Measurements from ENCODE around the gene BCAR3. TPM values are rescaled to one million over a fixed set of nuclear protein-coding genes. Genes with fewer than 3 reads are reported as not detected.

BCAR3 gene
- total RNA-seq: 10 to 100 TPM; 10.4 to 17.5 TPM
- long read RNA-seq, donor 1, partial matches to known transcripts: 6 of 17 reads
- long read RNA-seq, donor 1, other reads (novel, unspliced or antisense): 5 of 17 reads
- long read RNA-seq, donor 2, transcript BCAR3-201 (12 exons, 3,171 nt): major isoform, 5 of 28 reads
- long read RNA-seq, donor 2, partial matches to known transcripts: 14 of 28 reads
- long read RNA-seq, donor 2, other reads (novel, unspliced or antisense): 5 of 28 reads

DNA sequence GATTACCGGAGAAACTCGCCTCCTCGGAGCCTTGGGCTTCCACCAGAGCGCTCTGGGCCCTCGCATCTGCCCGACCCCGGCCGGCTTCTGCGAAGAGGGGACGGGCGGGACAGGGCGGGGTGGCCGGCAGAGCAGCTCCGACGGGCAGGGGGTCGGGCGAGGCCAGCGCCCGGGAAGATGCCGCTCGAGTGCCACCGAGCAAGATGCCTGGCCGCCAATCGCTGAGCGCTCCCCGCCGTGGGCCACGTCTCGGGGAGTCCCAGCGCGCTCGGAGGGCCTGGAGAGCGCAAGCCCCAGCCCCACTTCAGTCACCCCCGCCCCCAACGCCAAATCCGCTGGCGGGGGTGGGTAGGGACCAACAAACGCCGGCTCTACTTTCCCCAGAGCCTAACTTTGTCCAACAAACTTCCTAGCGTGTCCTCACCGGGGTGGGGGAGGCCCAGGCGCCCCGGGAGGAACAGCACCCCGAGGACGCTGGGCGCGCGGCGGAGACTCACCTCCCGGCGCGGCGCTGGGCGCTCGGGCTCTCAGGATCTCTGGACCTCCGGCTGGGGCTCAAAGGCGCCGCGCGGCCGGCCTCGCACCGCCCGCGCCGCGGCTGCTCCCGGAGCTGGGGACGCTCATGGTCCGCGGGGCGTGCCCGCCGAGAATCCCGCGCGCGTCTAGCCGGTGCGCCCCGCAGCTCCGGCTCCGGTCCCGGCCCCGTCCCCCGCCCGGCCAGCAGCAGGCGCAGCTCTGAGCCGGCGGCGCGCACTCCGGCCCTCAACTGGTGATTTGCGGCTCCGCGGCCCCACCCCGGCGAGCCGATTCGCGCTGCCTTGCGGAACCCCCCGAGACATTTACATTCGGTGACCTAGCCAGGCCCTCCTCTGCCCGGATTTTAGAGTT, at the start of gene BCAR3:
TSS of gene BCAR3 (minus strand) at position 737 of the 888 bp plus-strand sequence. CDS start 6,907 bp downstream, outside the sequence.
- intact Hi-C loops (cut with DNase I): loop anchor here in 1 of 2 donors (2.0 kb wide), 1 partner anchor 21 kb away; no protein-coding TSS in a partner anchor
- DNase-seq (ENCODE audit: low spot score): peak; percentile 90

DNA sequence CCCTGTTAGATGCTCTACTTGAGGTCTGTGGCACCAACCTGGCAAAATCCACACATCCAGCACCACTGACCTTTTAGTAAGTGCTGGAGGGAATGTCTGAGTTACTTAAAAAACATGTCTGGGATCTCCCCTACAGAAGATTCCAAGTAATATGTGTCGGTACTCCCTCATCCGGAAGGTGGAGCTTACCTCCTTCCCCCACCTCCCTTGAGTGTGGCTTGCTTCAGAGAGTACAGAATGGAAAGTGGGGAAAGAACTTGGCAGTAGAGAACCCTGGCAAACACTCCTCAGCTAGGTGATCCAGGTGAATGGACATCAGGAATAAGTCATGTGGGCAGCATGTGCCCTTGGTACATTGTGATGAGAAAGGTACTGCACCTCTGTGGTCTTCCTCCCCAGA, 49.0 kb upstream of the BCAR3 start:
- DNase-seq (ENCODE audit: low spot score): no peak
- intact Hi-C loops (cut with DNase I): no loop called here

DNA sequence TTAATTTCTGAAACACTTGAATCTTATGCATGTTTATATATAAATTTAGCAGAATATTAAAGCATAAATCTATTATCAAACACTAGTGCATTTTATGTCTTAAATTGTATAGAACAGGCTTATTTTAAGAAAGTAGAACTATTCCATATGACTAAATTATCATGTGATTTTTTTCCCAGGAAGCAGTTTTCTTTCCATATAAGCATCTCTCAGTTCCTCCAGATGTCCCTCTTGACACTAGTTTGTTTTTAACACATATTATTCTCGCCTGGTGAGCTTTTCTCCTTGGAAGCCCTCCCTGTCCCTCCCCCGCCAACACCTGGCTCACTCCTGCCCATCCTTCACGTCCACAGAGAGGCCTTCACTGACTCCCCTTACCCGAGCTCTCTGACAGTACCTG, 48.3 kb upstream of the BCAR3 start:
- DNase-seq (ENCODE audit: low spot score): no peak
- intact Hi-C loops (cut with DNase I): no loop called here

DNA sequence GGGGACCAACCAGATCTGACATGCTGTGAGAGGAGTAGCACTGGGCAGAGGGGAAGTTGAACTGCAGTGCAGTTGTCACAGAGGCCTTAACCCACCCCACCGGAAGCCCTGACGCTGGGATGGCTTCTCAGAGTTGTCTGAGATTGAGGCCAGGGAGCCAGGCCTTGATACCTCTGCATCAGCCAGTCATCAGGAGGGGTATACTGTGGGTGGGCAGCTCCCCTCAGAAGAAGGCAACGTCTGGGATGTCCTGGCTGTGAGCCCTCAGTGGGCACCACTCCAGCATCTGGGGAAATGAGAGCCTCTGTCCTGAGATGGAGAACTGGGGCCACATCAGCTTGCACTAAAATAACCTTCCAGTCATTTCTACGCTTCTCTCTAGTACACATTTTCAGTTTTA, 47.9 kb upstream of the BCAR3 start:
- DNase-seq (ENCODE audit: low spot score): no peak
- intact Hi-C loops (cut with DNase I): no loop called here

DNA sequence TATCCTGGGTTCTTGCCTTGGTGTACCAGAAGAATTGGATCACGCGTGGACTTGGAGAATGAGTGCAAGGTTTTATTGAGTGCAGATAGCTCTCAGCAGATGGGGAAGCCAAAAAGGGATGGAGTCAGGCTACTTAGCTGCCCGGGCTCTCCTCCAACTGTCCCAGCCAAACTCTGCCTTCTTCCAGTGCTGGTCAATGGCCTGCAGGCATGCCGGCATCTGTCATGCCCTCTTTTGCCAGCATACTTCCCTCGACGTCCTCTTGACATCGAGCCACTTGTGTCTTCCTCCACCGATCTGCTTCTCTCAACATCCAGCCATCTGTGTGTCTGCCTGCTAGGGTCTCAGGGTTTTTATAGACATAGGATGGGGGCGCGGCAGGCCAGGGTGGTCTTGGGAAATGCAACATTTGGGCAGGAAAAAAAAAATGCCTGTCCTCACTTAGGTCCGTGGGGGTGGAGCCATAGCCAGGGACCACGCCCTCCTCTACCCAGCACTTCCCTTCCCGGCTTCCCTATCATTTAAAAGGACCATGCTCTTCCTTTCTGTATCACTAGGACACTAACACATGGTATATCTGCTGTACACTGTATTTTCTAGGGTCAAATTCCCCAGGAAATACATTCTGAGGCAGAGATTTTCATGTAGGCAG, 47.0 kb upstream of the BCAR3 start:
- intact Hi-C loops (cut with DNase I): no loop called here
- DNase-seq (ENCODE audit: low spot score): no peak

DNA sequence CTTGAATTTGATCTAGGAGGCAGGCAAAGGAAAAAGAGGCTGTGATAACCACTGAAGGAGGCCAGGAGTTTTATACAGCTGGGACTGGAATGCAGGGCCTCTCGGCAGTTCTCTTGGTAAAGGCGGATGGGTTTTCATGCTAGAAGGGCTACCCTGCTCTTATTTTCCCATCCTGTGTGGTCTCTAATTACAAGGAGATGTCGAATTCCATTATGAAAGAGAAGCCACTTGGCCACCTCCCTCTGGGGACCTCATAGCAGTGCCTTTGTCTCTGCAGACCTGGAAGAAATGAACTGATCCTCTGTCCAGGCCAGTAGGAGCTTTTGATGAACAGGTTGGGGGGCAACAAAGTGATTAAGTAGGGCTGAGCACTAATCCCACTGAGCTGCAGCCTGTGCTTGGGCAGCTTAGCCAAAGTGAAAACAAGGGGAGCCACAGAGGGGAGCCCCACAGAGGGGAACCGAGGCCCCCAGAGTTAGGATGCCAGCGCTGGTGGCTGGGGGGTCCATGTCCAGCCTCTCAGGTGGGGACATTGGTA, 42.2 kb upstream of the BCAR3 start:
- intact Hi-C loops (cut with DNase I): no loop called here

DNA sequence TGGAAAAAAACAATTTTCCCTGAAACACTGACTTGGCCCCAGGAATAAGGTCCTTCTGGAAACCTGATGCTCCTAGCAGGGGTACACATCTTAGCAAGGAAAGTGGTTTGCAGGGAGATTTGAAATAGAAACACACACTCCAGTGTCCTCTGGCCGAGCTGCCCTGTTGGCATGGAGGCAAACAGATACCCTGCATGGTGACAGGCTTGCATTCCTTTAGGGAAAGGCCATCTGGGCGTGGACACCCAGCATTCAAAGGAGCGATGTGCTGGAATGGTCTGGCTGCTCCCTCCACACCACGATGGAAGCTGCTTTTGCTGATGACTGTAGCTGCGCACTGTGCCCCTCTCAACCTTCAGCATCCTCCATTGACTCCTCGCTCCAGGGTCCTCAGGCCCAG, 41.5 kb upstream of the BCAR3 start:
- intact Hi-C loops (cut with DNase I): no loop called here
- no peak for DNase-seq (ENCODE audit: low spot score)

More for the DNA sequence above, 42.2 kb upstream of the BCAR3 start:
- no peak for DNase-seq (ENCODE audit: low spot score)

DNA sequence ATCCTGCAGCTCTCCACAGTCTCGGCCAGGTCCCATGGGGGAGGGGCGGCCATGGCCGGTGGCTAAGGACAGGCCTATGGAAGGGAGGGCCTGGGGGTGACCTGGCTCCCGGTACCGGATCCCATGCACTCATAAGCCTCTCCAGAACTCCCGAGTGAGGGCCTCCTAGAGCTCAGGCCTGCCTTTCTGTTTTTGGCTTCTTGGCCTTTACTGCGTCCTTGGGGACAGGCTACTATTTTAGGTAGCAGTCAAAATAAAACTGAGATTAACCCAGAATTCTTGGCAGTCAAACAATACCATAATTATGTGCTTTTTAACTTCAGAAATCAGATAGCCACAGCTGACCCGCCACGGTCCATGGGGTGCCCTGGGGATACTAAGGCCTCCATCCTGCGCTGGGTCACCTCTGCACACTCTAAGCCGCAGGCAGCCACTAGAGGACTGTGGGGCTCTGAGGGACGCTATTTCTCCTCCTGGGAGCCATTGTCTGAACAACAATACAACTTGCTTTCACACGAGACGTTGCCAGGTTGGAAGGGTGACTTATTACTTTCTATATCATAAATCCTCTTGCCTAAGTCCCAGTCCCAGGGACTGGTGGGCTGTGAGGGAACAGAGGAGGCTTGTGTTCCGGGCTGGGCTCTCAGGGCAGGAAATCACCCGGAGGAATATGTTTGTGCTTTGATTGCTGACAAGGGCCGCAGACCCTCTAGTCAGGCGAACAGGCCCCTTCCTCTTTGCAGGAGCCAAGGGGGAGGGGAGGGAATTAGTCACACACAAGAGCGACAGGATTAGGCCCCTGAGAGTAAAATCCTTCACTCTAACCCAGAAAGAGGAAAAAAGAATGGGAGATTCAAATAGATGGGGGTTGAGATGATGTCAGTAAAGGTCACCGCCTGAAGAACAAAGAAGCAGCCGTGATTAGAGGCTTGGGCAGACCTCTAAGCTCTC, 40.7 kb upstream of the BCAR3 start:
- no peak for DNase-seq (ENCODE audit: low spot score)
- intact Hi-C loops (cut with DNase I): no loop called here

DNA sequence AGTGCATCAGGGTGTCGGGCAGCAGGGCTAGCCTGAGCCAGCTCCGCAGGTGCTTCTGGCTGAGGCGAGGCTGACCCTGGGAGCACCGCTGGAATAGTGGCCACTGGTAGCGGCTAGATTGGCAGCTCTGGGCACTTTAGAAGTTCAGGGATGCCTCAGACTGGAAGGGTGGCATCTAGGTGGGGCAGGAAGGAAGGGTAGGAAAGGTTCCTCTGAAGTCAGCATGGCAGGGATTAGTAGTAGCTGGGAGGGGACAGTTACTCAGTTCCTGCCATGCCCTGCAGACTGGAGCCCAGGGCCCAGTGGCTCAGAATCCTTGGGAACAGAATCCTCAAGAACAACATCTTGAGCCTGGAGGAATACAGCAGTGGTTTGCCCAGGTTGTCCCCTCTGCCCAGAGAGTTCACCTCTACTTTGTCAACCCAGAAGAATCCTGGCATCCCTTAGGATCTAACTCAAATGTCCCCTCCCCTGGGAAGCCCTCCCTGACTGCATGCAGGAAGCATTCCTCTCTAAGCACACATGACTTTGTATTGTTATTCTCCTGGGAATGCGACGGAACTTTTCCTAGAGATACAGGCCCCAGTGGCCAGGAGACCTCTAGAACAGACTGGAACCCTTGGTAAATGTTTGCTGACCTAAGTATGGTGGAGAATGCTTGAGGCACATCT, 39.5 kb upstream of the BCAR3 start:
- no peak for DNase-seq (ENCODE audit: low spot score)
- intact Hi-C loops (cut with DNase I): no loop called here

DNA sequence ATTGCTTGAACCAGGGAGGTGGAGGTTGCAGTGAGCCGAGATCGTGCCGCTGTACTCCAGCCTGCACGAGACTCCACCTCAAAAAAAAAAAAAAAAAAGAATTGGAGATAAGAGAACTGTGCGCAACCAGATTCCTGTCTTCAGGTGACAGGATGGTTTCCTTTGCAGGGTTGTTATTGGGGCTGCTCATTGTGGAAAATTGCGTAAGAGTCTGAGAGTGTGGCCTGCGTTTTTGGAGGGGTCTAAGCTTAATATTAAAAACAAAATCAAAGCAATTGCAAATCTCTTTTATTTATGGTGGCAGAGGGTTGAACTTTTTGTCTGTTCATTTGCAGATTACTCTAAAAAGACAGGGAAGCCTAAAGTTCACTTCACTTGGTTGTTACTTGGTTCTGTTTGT, 36.0 kb upstream of the BCAR3 start:
- DNase-seq (ENCODE audit: low spot score): no peak
- intact Hi-C loops (cut with DNase I): no loop called here

DNA sequence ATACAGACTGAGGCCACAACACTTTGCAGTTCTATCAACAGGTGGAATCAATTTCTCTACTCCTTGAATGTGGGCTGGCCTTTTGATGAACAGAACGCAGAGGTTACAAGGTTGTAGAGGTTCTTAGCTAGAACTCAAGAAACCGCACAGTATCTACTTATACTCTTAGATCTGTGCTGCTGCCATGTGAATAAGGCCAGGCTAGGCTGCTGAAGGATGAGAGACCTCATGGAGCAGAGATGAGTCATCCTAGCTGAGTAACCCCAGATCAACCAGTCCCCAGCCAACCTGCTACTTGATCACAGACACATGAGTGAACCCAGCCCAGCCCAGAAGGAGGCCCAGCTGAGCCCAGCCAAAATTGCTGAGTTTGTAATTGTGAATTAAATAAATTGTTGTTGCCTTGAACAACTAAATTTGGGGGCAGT, 35.3 kb upstream of the BCAR3 start:
- intact Hi-C loops (cut with DNase I): no loop called here

DNA sequence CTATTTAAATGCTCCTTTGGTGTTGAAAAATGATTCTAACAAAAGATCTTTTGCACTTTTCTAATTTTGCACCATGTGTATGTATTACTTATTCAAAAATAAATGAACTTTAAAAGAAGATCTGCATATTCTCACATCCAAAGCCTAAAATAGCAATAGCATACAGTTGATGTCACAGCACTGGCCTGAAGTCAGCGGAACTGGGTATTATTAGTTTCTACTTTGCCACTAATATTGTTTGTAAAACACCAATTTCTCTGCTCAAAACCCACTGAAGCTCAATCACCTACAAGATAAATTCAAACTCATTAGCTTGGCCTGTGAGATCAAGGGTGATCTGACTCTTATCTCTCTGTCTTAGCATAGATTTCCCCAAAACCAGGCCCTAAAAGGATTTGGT, 34.5 kb upstream of the BCAR3 start:
- intact Hi-C loops (cut with DNase I): no loop called here
- no peak for DNase-seq (ENCODE audit: low spot score)

More for the DNA sequence above, 35.3 kb upstream of the BCAR3 start:
- DNase-seq (ENCODE audit: low spot score): no peak

DNA sequence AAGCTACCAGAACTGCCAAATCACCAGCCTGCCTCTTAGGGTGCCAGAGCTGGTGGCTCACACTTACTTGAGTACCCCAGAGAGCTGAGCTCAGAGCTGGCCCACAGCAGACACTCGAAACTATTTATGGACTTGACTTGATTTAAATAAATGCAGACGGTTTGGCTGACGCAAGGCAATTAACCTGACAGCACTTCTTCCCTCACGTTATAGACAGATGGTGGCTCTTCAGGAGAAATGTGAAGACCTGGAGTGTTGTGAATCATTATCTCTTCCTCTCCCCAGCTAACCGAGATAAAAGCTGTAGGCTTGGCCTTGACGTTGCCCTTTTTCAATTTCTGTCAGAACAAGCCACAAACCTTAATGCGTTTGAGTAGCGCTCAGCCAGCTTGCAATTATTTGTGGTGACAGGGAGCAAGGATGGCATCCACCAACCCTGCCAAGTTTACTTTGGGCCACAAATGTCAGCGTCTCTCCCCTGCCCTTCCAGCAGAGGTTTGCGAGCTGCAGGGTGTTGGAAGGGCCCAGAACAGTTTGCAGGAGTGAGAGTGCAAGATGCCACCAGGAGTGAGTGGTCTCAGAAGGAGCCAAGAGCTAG, 34.0 kb upstream of the BCAR3 start:
- intact Hi-C loops (cut with DNase I): no loop called here
- no peak for DNase-seq (ENCODE audit: low spot score)

DNA sequence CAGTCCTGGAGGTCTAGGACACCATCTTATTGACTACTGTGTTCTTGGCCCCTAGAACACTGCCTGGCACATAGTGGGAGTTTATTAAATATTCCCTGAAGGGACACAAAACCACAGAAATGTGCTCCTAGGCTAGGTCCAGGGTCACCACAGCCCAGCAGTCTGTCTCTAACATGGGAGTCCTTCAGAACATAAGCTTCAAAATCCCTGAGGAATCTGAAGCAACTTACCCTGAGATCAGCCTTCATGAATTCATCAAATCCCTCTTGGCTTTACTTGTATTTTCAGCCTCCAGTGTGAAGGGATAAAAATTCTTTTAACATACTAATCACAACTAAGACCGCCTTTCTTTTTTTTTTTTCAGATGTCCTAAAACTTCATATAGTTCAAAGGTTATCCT, 32.7 kb upstream of the BCAR3 start:
- DNase-seq (ENCODE audit: low spot score): no peak
- intact Hi-C loops (cut with DNase I): no loop called here

DNA sequence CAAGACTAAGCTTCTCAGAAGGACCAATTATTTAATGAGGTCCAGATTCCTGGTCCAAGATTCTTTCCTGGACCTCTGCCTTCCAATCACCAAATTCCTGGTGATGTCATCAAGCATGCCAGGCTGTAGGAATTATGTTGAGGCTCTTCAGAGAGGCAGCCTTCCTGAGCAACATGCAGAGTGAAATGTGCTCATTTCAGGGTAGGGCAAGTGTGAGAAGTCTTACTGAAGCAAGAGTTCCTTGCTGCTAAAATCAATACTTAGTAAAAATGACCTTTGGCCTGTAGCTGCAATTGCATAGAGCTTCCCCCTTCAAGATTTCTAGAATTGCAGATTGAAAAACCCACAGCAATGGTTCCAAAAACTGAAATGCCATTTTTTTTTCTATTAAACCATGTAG, 31.7 kb upstream of the BCAR3 start:
- DNase-seq (ENCODE audit: low spot score): no peak
- intact Hi-C loops (cut with DNase I): no loop called here

DNA sequence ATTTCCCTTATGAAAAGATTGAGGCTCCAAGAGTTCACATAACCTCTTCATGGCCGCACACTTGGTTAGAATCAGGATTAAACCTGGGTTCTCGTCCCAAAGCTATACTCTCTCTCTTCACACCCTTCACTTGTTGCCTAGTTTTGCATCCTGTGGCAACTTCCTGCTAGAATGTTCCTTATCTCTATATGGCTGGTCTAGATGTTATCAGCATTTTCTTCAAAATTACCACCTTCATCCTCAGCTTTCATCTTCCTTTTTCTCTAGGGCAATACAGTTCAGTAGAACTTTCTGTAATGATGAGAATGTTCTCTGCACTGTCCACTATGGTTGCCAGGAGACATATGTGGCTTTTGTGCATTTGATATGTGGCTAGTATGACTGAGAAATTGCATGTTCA, 31.1 kb upstream of the BCAR3 start:
- no peak for DNase-seq (ENCODE audit: low spot score)
- intact Hi-C loops (cut with DNase I): no loop called here

DNA sequence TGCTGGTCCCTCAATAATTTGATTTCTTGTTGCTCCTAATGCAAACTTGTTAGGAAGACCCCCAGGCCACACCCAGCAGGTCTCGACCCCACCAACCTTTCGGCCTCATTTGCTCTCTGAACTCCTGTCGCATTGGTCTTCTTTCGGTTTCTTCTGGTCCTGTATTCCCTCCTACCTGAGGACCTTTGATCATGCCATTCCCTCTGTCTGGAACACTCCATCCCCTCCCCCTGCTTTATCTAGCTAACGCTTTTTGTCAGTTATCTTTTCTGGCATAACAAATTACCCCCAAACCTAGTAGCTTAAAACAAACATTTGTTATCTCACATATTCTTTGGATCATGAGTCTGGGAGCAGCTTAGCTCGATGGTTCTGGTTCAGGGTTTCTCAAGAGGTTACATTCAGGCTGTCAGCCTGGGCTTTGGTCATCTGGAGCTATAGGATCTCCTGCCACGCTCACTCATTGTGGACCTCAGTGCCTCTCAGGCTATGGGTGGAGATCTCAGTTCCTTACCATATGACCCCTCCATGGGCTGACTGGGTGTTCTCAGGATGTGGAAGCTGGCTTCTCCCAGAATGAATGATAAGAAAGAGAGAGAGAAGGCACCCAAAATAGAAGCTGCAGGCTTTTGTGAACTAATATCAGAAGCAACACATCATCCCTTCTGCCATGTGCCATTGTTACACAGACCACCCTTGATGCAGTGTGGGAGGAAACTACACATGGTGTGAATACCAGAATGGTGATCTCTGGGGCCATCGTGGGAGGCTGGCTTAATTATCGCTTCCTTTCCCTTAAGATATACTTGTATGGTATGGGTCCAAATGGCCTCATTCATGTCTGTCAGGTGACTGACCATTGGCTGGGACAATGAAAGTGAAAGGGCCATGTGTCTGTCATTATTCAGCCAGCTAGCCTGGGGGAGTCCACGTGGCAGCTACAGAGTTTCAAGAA, 29.1 kb upstream of the BCAR3 start:
- no peak for DNase-seq (ENCODE audit: low spot score)
- intact Hi-C loops (cut with DNase I): no loop called here

Measured in posterior vena cava (tissue), 2 donors.